ENCODE data around the gene MOB3A.

MOB3A gene

DNA sequence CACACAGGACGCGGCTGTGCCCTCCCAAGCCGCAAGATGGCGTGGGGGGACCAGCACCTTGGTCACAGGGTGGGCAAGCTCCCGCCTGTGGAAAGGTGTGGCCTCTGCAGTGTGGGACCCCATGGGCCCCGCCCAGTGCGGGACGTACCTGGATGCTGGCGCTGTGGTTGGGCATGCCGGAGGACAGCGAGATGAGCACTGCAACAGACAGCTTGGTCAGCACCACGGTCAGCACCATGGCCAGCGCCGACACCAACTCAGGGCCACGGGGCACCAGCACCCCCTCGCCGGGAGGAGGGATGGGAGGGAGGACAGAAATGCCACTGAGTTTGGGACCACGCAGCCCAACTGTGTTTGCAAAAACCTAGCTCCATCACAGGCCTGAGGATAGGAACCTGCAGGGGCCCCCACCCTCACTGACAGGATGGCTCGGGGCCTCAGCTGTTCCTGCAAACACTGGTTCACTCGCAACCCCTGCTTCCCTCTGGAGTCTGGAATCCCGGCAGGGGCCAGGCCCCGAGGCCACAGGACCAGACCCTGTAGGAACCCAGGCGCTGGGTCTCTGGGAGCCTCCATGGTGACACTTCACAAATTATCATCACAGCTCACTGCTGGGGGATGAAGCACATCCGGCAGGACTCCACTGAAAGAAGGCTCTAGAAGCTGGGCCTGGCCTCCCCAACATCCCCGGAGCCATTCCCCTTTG, 27.7 kb upstream of the MOB3A start:
- no peak for DNase-seq

DNA sequence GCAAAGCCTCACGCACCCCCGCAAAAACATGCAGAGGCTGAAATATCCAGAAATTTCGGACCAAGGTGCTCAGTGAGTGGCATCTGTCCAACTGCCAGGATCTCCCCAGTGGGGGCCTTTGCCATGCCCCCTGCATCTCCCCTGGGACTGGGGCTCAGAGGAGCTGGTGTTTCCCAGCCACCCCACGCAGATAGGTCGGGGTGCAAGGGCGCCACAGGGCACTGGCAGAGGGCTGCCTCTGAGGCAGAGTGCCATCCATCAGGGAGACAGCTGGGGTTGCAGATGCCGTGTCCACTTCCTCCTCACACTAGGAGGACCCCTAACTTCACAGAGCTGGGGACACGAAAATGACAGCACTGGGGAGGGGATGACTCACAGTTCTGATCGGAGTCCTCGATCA, 26.9 kb upstream of the MOB3A start:
- no peak for DNase-seq

DNA sequence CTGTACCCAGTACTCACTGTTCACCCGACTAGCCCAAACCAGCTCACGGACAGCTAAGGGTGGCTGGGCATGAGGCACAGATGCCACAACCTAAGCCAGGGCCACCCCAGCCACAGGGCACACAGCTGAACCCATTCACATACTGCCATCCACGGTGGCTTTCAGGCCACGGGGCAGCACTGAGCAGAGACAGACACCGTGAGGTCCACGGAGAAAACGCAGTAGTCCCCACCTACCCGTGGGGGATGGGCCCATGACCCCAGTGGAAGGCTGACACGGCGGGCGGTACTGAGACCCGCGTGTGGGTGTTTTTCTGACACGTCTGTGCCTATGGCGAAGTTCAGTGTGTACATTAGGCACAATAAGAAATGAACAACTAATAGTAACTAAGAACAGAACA, 26.1 kb upstream of the MOB3A start:
- DNase-seq: no peak

DNA sequence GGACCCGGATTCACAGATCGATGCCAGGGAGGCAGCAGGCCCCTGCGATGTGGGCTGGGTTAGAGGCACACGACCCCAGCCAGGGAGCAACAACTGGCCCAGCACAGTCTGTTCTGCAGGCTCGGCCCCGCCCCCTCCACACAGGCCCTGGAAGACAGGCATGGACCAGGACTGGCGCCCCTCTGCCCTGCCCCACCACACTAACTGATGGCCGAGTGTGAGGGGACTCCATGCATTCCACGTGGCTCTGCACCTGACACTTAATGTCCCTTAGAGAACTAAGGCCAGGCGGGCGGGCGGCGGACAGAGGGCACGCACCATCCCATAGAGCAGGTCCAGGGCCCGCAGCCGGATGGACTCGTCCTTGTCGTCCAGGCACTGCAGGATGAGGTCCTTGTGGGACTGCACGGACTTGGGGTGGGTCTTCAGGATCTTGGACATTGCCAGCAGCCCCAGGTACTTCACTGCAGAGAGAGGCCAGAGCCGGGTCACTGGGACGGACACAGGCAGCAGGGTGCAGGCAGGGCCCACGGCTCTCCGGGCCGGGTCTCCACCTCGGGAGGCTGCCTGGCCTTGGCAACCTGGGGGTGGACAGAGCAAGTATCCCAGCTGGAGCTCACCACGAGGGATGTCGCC, 25.4 kb upstream of the MOB3A start:
- DNase-seq: no peak

DNA sequence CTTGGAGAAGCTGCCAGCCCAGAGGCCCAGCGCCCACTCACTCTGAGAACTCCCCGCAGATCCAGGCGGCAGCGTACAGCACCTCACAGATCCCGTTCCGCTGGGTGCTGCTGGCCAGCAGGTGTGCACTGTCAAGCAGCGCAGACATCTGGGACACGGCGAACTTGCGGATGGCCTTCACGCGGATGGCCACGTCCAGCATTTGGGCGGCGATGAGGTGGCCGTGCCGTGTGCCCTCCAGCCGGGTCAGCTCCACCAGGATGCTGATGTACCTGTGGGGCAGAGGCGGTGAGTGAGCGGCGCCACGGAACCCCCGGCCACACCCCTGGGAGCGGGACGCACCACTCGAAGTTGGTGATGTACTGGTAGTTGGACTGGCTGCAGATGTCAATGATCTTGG, 24.7 kb upstream of the MOB3A start:
- DNase-seq: no peak

DNA sequence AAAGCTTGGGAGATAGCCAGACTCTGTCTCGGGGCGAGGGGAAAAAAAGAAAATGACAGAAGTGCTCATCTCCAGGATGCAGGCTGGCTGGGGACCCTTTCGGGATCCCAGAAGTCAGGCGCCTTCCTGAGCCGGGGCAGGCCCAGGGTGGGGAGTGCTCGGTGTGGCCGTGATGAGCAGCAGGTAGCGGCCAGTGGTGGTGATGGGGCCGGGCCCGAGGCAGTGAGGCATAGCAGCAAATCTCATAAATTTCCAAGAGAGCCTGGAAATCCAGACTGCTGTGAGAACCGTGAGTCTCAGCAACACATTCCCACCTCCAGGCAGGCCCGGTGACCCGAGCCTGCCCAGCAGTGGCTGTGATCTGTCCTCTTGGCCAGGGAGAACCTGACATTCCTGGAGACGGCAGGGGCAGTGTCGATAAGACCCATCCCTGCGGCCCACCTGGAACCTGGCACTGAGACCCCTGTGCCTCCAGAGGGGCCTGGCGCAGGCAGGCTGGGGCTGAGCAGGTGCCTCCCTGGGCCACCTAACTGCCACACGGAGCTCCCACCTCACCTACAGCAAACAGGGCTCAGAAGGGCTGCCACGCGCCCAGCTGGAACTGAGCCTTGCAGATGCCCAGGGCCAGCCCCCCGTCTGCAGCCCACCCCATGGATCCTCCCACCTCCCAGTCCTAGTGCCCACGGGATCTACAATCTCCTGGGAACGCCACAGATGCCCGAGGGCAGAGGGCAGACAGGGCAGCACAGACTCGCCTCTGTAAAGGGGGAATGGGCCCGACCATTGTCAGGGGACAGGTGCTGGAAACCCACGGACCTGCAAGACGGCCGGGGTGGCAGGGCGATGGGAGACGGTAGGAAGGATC, 24.0 kb upstream of the MOB3A start:
- no peak for DNase-seq

DNA sequence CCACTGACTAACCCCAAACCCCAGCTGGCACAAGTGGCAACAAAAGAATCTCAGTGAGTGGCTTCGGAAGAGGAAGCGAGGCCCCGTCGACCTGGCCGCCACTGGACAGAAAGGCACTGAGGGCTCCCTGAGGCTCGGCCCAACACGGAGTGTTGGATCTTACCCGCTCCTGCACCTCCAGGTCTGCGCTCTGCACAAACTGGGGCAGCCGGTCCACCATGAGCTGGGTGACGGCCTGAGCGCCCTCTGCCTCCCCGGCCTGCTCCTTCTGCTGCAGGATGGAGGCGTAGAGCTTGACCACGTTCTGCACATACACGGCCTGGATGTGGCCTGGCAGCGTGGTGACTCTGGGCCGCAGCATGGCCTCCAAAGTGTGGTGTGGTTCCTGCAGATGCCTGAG, 22.3 kb upstream of the MOB3A start:
- no peak for DNase-seq

DNA sequence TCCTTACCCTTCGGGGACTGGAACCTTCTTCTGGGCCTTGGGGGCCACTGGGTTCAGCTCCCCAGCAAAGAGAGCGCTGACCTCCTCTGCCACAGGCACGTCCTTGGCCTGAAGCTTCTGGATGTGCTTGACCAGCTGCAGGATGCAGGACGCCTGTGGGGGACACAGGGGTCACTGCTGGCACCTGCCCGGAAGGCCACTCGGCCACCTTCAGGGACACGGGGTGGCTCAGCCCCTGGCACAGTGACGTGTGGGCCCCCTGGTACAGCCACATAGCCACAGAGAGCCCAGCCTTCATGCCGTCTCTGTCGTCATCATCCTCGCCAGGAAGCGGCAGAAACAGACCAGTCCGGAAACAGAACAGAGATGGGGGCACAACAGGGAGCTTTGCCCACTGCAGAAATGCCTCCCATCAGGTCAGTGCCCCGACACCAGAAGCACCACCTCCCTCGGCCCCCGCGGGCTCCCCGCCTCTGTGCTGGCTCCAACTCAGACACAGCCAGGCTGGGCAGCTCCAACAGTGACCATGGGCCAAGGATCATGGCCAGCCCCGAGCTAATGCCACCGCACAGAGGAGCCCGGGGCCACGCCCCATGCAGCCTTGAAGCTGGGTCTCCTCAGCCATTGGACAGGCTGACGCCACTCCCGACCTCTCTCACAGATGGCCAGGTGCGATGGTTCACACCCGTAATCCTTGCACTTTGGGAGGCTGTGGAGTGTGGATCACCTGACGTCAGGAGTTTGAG, 21.3 kb upstream of the MOB3A start:
- no peak for DNase-seq

DNA sequence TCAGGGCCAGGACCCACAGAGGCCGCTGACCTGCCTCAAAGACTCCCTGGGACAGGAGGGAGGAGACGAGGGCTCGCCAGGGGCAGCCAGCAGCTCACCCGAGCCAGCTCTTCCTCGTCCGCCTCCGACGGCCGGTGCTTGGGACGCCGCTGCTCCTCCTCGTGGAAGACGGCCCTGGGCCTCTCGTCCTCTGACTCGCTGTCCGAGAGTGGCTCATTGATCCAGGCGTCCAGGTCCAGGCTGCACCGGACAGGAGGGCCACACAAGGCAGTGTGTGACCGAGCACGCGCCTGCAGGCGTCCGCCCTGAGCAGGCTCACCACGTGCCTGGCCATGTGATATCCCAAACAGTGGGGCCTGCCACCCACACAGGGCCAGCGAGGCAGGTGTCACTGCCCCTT, 20.4 kb upstream of the MOB3A start:
- no peak for DNase-seq

DNA sequence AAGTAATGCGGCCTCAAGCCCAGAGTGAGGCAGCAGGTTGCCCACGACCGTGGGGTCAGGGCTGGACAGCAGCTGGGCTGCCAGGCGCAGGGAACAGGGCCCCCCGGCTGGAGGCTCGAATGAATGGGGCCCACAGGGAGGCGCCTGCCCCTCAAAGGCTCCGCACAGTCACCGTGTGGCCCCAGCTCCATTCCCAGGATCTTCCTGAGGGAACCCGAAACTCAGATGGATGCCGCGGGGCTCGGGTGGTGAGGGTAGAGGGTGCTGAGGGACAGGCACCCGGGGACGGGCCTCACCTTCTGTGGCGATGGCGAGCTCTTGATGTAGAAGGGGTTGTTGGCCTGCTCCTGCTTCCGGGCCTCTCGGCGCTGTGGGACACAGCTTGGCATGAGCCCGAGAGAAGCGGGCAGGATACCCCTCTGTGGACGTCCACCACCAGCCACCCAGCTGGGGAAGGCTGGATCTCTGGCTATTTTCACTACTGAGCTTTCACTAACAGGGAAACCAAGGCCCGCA, 19.8 kb upstream of the MOB3A start:
- DNase-seq: no peak

DNA sequence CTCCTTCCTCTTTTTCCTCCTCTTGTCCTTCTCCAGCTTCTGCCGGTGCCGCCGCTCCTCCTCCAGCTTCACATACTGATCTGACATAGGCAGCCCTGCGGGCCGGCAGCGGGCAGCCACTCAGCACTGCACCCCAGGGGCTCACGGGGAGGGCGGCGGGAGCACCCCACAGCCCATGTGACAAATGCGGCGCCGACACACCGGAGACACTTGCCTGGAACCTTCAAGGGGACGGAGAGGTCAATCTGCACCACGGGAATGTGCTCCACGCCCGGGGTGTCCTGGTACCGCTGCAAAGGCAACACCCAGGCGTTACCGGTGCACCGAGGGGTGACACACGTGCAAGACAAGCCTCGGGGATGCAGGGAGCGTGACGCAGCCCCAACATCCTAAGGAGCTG, 19.2 kb upstream of the MOB3A start:
- DNase-seq: no peak

DNA sequence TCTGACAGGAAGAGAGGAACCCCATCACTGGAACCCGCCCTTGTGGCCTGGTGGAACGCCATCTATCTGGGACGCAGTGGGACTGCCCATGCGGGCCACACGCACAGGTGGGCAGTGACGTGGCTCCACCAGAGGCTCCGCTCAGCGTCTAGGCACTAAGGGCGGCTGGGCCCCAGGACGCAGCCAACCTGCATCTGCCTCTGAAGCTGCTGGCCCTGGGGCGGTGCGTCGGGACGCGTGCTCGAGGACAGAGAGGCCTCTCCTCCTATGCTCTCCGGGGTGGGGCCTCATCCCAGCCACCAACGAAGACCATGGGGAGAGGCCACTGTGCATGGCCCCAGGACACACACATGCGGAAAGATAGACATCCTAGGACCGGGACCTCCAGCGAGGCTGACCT, 18.7 kb upstream of the MOB3A start:
- no peak for DNase-seq

DNA sequence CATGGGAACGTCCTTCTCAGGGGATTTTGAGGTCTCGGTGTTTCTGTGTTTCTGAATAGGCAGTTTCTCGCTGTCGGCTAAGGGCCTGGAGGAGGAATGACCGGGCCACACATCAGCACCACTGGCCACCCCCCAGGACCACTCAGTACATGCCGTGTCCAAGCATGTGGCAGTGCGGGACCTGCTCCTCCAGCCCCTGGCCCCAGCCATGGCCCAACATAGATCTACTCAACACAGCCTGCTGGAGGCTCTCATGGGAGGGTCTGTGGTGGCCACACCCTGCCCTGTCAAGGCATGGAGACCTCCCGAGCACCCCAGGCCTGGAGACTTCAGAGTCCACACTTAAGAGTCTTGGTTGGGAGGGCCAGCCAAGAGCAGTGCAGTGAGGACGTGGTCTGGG, 18.1 kb upstream of the MOB3A start:
- no peak for DNase-seq

DNA sequence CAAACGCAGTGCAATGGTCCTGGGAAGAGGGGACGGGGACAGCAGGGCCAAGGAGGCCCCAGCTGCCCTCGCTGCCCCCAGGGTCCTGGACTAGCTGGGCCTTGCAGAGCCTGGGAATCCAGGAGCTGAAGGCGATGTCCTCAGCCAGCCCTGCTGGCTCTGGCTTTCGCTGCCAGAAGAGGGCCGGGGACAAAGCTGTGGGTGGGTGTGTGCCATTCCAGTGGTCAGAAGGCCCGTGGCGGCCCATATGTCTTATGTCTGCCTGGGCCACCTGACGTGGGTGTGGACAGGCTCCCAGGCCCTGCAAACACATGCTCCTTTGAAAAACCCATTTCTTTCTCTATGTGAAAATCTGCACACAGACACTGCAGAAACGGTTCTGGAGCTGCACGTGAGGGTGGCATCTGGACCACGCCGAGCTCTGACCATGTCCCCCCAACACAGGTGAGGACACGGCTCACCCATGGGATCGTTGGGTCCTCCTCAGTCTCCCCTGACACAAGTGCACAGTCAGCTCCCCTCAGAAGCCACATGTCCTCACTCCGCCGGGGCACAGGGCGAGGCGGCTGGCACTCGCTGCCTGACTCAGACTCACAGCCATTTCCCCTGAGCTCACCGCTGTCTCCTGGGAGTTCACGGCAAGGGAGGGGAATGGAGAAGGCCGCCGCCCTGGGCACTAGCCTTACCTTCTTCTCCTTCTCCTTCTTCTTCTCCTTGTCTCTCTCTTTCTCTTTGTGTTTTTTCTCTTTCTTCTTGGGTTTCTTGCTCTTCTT, 17.5 kb upstream of the MOB3A start:
- DNase-seq: no peak

DNA sequence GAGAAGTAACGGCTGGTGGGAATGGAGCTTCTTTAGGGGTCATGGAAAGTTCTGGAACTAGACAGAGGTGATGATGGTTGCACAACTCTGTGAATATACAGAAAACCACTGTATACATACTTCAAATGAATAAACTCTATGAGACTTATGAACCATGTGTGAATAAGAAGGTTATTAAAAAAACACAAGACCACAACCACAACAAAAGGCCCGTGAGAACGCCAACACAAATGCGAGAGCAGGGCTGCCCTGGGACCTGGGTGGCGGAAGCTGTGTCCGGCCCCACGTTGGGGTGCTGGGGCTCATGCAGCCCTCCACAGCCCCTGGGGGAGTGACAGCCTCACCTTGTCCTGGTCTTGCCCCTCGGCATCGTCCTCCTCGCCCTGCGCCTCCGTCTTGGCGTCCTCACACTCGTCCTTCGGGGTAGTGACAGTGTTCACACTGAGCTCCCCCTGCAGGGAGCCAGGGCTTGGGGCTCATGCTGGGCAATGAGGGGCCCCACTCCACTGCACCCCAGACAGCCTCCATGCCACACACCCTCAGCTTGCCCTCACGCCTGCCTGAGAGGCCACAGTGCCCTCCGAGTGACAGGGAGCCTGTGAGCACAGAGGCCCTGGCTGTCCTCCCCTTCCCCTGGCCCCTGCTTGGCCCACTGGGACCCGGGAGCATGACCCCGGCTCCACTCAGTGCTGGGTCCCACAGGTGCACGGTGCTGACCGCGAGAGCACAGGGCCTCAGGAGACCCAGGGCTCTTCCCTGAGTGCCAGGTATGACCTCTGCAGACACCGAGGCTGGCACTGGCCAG, 16.6 kb upstream of the MOB3A start:
- no peak for DNase-seq

DNA sequence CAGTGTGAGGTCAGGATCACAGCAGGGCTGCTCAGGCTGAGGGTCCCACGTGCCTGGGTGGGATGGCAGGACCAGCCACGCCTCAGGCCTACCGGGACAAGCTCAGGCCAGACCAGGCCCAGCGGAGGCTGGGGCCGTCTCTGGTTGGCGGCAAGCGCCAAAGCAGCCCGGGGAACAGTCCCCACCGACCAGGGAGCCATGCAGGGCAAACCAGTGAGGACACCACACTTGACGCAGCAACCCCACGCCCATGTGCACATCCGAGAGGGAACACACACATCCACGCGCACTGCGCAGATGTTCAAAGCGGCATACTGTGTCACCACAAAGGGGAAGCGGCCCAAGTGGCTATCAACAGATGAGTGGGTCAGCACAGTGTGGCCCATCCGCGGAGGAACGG, 15.8 kb upstream of the MOB3A start:
- no peak for DNase-seq

DNA sequence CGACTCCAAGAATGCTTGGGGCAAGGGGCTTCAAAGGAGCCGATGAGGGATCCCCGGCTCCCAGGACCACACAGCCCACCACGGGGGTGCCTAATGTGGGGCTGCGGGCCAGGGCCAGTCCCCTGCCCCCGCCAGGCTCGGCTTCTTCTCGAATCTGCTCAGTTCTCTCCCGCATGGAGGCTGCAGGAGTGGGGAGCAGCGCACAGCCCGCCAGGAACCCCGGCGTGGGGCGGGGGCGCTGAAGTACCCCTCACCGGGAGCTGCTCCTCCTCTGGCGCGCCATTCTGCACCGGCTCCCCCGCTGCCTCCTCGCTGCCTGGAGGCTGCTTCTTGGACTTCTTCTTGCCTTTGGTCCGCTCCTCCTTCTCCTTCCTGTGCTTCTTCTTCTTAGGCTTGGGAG, 15.3 kb upstream of the MOB3A start:
- no peak for DNase-seq

DNA sequence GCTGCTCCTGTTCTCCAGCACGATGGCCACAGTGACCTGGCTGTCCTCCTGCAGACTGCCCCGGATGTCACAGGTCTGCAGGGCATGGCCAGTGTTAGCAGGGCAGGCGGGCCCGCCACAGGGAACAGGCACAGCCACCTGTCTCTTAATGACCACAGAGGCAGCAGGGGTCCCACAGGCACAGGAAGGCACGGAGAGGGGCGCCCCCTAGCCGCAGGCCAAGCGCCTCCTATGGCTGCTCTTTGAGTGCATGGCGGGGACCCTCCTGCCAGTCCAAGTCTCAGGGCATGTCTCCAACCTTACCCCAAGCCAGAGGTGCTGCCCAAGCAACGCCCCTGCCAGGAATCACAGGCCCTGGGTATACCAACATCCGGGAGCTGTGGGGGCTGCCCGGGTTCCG, 14.7 kb upstream of the MOB3A start:
- DNase-seq: no peak

DNA sequence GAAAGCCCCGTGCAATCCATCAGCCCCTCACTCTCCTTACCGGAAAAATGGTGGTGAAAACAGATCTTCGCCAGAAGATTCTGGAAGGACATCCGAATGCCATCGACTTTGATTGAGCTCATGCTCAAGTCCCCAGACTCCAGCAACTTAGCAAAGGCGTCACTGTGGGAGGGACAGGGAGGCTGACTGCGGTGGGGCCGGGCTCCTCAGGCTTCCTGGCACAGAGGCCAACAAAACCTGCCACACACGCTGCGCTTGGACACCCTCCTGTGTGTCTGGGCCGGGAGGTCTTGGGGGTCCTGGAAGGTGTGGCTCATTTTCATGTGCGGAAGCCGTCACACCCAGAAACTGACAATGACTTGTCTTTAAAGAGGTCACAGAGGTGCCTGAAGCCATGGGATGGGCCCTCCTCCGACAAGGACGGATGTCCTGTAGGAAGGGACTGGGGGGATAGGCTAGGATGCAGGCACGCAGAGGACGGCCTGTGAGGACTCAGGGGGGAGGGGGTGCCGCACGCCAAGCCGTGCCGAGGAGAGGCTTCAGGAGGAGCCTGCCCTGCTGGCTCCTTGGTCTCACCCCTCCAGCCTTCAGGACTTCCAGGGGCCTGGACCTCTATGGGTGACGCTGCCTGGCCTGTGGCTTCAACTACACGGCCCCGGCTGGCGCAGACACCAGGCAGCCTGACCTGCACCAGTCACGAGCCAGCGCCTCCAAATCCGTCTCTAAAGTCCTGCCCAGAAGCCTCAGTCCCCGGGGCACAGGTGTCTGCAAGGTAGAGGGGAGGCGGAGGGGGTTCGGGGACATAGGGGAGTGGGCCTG, 13.1 kb upstream of the MOB3A start:
- DNase-seq: no peak

DNA sequence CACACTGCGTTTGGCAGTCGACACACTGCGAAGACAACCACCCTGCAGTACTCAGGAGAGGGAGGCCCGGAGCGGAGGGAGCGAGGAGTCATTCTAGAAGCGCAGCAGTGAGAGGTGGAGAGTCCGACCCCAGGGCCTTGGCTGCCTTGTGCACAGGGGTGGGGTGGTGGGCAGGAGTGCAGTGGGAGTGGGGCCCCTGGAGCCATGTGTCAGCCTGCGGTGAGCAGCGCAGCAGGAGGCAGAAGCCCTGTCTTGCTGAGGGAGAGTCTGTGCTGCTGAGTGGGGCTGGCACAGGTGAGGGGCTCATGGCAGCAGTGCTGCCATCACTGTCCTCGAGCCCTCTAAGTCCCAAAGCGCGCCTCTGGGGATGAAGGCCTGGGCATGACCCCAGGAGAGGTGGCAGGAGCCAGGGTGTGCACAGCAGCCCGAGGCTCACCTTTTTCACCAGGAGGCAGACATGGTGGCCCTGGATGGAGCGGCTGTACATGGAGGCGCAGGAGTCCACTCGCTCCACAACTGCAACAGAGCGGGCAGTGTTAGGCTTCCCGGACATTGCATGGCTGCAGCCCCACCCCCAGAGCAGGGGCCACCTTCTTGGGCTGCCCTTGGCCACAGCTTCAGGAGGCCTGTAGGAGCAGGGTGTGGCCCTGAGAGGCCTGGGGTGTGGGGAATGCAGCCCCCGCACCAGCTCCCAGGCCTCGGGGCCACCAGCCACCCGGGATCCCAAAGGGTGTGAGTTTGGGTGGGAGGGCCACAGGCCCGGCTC, 12.3 kb upstream of the MOB3A start:
- DNase-seq: no peak

Measured in activated naive CD4-positive, alpha-beta T cell treated with anti-CD3 and anti-CD28 coated beads, Interleukin-2, amount 50 U/mL, for 16 hours (primary cell).